ENCODE measurements around the gene CLECL1. TPM values are rescaled to one million over a fixed set of nuclear protein-coding genes. Genes with fewer than 3 reads are reported as not detected.

Gene CLECL1
- total RNA-seq, 4 donors from 2014 or later = 1.9 TPM; not detected in 3

DNA sequence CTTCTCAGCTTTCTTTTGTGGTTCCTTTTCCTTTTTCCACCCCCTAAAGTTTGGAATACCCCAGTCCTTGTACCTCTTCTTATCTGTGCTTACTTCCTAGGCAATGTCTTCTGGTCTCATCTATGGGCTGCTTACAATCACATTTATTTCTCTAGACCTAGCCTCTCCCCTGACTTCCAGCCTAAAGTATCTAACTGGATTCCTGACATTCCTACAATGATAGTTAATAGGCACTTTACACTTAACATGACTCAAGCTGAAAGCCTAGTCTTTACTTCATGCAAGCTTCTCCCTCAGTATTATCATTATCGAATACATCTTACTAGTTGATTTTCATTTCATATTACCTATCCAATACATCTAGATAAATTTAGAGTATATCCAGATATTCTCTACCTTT, 21.2 kb downstream of the CLECL1 start:
- Histone ChIP-seq H3K9me3 (no peaks in the 10 kb centered on the region), H3K36me3 (no peaks in the 10 kb centered on the region), H3K4me3 (no peak overlapping the region), H3K27ac (no peak overlapping the region), H3K4me1 (no peaks in the 10 kb centered on the region), H3K27me3 (no peaks in the 10 kb centered on the region)
- intact Hi-C loops (cut with DNase I; ENCODE audit: low total_unique reads) = no loop called here
- TF ChIP-seq, protein P1, sequence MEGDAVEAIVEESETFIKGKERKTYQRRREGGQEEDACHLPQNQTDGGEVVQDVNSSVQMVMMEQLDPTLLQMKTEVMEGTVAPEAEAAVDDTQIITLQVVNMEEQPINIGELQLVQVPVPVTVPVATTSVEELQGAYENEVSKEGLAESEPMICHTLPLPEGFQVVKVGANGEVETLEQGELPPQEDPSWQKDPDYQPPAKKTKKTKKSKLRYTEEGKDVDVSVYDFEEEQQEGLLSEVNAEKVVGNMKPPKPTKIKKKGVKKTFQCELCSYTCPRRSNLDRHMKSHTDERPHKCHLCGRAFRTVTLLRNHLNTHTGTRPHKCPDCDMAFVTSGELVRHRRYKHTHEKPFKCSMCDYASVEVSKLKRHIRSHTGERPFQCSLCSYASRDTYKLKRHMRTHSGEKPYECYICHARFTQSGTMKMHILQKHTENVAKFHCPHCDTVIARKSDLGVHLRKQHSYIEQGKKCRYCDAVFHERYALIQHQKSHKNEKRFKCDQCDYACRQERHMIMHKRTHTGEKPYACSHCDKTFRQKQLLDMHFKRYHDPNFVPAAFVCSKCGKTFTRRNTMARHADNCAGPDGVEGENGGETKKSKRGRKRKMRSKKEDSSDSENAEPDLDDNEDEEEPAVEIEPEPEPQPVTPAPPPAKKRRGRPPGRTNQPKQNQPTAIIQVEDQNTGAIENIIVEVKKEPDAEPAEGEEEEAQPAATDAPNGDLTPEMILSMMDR (IDR thresholded peaks at IDR 0.05) = no peak
- TF ChIP-seq POLR2A (IDR thresholded peaks at IDR 0.05) = no peak
- DNase-seq = no peak

DNA sequence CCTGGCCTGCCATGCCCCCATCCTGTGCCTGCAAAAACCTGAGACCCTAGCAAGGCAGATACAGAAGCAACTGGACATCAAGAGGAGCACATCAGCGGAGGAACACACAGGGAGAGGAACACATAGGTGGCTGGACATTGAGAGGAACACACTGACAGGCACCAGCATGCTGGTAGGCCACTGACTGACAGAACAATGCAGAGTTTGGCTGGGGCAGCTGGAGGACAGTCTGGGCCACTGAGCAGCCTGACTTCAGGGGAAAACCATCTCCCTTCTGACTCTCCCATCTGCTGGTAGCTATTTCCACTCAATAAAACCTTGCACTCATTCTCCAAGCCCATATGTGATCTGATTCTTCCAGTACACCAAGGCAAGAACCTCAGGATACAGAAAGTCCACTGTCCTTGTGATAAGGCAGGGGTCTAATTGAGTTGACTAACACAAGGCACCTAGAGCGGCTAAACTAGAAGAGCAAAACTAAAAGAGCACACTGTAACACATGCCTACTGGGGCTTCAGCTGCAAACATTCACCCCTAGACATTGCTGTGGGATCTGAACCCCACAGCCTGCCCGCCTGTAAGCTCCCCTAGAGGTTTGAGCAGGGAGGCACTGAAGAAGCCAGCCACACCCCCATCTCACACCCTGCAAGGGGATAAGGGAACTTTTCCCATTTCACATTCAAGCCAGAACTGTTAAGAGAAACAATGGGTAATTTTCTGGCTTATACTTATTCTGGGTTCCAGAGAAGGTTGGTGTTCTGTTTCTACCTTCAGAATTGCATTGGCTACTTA, 22.1 kb downstream of the CLECL1 start:
- Histone ChIP-seq H3K27ac (no peak overlapping the region), H3K27me3 (no peaks in the 10 kb centered on the region), H3K9me3 (no peaks in the 10 kb centered on the region), H3K36me3 (no peaks in the 10 kb centered on the region), H3K4me3 (no peak overlapping the region), H3K4me1 (no peaks in the 10 kb centered on the region)
- intact Hi-C loops (cut with DNase I; ENCODE audit: low total_unique reads) = no loop called here
- TF ChIP-seq POLR2A (IDR thresholded peaks at IDR 0.05) = no peak
- TF ChIP-seq, protein P1 (IDR thresholded peaks at IDR 0.05) = no peak
- DNase-seq = no peak

DNA sequence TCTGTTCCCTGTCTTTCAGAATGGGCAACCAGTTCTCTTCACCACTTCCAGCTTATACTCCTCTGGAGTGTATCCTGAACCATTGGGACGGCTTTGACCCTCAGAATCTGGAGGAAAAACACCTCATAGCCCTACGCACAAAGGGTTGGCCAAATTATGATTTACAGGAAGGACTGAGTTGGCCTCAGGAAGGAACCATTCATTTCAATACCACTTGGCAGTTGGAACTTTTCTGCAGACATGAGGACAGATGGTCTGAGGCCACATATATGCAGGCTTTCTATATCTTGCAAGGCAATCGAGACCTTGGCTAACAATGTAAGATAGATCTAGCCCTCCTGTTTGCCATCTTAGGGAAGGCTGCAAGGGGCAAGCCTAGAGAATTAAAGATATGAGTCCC, 24.0 kb downstream of the CLECL1 start:
- Histone ChIP-seq H3K4me1 (no peaks in the 10 kb centered on the region), H3K9me3 (no peaks in the 10 kb centered on the region), H3K36me3 (no peaks in the 10 kb centered on the region), H3K27me3 (no peaks in the 10 kb centered on the region), H3K27ac (no peak overlapping the region), H3K4me3 (no peak overlapping the region)
- intact Hi-C loops (cut with DNase I; ENCODE audit: low total_unique reads) = loop anchor here (10.0 kb wide), 1 partner anchor 74 kb away; no protein-coding TSS in a partner anchor
- no peak for TF ChIP-seq POLR2A (IDR thresholded peaks at IDR 0.05)
- TF ChIP-seq, protein P1 (IDR thresholded peaks at IDR 0.05) = no peak
- no peak for DNase-seq

DNA sequence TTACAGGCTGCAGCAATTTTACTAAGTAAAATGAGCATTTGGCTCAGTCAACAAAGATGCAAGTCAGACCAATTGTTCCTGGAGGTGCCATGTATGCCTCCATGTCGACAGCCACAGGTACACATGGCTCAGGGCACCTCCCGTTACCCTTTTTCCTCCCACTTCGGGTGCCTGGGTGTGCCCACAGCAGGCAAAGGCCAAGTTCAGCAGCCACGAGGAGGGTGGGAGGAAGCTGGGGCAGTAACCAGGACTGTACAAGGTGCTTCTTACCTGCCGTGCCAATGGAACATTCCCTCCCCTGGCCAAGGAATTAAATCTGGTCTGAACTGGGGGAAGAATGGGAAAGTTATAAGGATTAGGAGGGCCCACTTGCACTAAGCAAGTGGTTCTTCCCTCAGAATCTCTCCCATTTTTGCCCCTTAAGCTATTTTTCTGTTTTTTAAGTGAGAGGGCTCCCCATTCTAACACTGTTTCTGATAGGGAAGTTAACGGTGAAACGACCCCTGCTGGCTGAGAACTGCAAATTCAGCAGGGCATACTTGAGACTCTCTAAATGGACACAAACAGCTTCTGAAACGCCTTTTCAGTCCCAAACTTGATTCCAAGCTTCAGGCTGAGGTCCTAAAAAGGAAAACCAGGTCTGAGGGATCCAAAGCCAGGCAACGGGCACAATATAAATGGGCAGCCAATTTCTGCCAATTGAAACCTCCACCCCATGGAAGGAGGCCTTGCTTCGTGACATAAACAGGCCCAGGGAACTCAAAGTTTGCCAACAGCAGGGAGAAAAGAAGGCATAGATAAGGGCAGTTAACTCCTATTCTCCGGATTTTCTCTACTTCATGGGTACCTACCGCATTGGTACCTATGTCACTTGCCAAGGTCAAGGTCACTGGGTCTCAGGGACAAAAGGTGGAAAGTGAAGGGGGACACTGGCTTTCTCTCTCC, 24.8 kb downstream of the CLECL1 start:
- H3K27me3 ChIP-seq = no peaks in the 10 kb centered on the region
- intact Hi-C loops (cut with DNase I; ENCODE audit: low total_unique reads) = loop anchor here (10.0 kb wide), 1 partner anchor 73 kb away; no protein-coding TSS in a partner anchor
- no peak overlapping the region for H3K27ac ChIP-seq
- H3K4me3 ChIP-seq = no peak overlapping the region
- no peaks in the 10 kb centered on the region for H3K36me3 ChIP-seq
- peak; percentile 28 to 37 for DNase-seq
- H3K4me1 ChIP-seq = no peaks in the 10 kb centered on the region
- TF ChIP-seq POLR2A (IDR thresholded peaks at IDR 0.05) = no peak
- TF ChIP-seq, protein P1 (IDR thresholded peaks at IDR 0.05) = peak; percentile 53 to 66 (median 57)
- no peaks in the 10 kb centered on the region for H3K9me3 ChIP-seq

All from uterus (tissue), 4 donors.